OCI-LY3 (cell line): ENCODE measurements around the gene CEMIP.

Experiments
- H2AFZ ChIP-seq: fragments of 200-600, 300-600 bp; shearing (Covaris generic); 2 replicates; pipeline ENCODE4 v1.6.0; 2014; ENCODE audit warnings: antibody characterized with exemption, low read depth, low read length
- H3K27ac ChIP-seq: fragments of 200-600, 300-600 bp; sonication (generic); 2 replicates; pipeline ENCODE4 v1.5.1; 2014; ENCODE audit warnings: mild to moderate bottlenecking, low read length, moderate library complexity, mixed read lengths
- H3K27me3 ChIP-seq: fragments of 200-600, 300-600 bp; sonication (generic); 2 replicates; pipeline ENCODE4 v1.6.1; 2014; ENCODE audit warnings: low read depth, low read length, mixed read lengths
- H3K36me3 ChIP-seq: fragments of 200-600, 300-600 bp; sonication (generic); replicated peaks from 2 replicates; pipeline ENCODE3; 2014; ENCODE audit warnings: low read depth, low read length, mixed read lengths
- H3K4me1 ChIP-seq: fragments of 300-600, 200-600 bp; sonication (generic); 2 replicates; pipeline ENCODE4 v1.6.1; 2014; ENCODE audit warnings: low read length, mixed read lengths
- H3K4me2 ChIP-seq: fragments of 200-600, 300-600 bp; sonication (generic); 2 replicates; pipeline ENCODE4 v1.6.1; 2014; ENCODE audit warnings: low read length, mixed read lengths
- H3K4me3 ChIP-seq: fragments of 300-600, 200-600 bp; sonication (generic); 2 replicates; pipeline ENCODE4 v1.5.1; 2014; ENCODE audit warnings: antibody characterized with exemption, mild to moderate bottlenecking, low read length, moderate library complexity
- H3K79me2 ChIP-seq: fragments of 300-600, 200-600 bp; shearing (Covaris generic); 2 replicates; pipeline ENCODE4 v1.6.1; 2014; ENCODE audit warnings: mild to moderate bottlenecking, low read length, mixed read lengths
- H3K9ac ChIP-seq: fragments of 300-600, 200-600 bp; shearing (Covaris generic); 2 replicates; pipeline ENCODE4 v1.6.0; 2014; ENCODE audit warnings: mild to moderate bottlenecking, low read length, moderate library complexity
- H3K9me3 ChIP-seq: fragments of 200-600, 300-600 bp; shearing (Covaris generic); 2 replicates; pipeline ENCODE4 v1.6.1; 2014; ENCODE audit warnings: low read length, mixed read lengths; ENCODE audit not compliant: insufficient read depth
- H4K20me1 ChIP-seq: fragments of 200-600, 300-600 bp; sonication (generic); 2 replicates; pipeline ENCODE4 v1.6.1; 2016; ENCODE audit warnings: low read length, mixed read lengths; ENCODE audit not compliant: insufficient read depth
- CTCF ChIP-seq: fragments of 200-600, 300-600 bp; sonication (generic); IDR thresholded peaks from 2 replicates; pipeline ENCODE4 v1.5.1; 2014; ENCODE audit warnings: antibody characterized with exemption, low read length, low read depth
- EZH2phosphoT487 ChIP-seq: fragments of 200-600 bp; shearing (Covaris generic); IDR thresholded peaks from 2 replicates; pipeline ENCODE4 v1.6.1; 2018; ENCODE audit warnings: antibody characterized with exemption, mixed run types, low read depth

The CEMIP gene

GRCh38 chr15:80988148-80988796 is 209.1 kb downstream of the CEMIP start:
- no peak overlapping the region for H2AFZ ChIP-seq
- peak overlapping the region; percentile 99 for H3K4me3 ChIP-seq
- H3K9ac ChIP-seq: peak overlapping the region; percentile 99
- peaks cover 23% of the 10 kb centered on the region for H3K36me3 ChIP-seq
- peaks cover 46% of the 10 kb centered on the region for H3K4me1 ChIP-seq
- no peaks in the 10 kb centered on the region for H3K9me3 ChIP-seq
- 0 out of 2 replicates have a peak overlapping the region, but pooled peaks have one; percentile 46 for H3K27ac ChIP-seq
- no peaks in the 10 kb centered on the region for H3K27me3 ChIP-seq
- no peak for TF ChIP-seq CTCF
- peaks cover 63% of the 10 kb centered on the region for H3K79me2 ChIP-seq
- peak overlapping the region; percentile 99 for H3K4me2 ChIP-seq
- H4K20me1 ChIP-seq: peaks cover 40% of the 10 kb centered on the region

GRCh38 chr15:80989081-80989517 is 209.9 kb downstream of the CEMIP start:
- TF ChIP-seq CTCF (no peak), EZH2phosphoT487 (no peak)
- Histone ChIP-seq H3K4me3 (peak overlapping the region; percentile 99), H3K27me3 (no peaks in the 10 kb centered on the region), H3K36me3 (peaks cover 22% of the 10 kb centered on the region), H4K20me1 (peaks cover 35% of the 10 kb centered on the region), H3K9ac (peak overlapping the region; percentile 99), H2AFZ (peak overlapping the region; percentile 59; the same call in 1 of the 2 replicates), H3K4me2 (peak overlapping the region; percentile 99), H3K9me3 (no peaks in the 10 kb centered on the region), H3K79me2 (peaks cover 55% of the 10 kb centered on the region), H3K27ac (peak overlapping the region; percentile 46), H3K4me1 (peaks cover 46% of the 10 kb centered on the region)

GRCh38 chr15:80989518-80990478 is 210.6 kb downstream of the CEMIP start, which contains the start of gene MESD:
MESD (minus strand) TSS chr15:80989819; CDS start chr15:80989791, 28 bp downstream.
- no peak for TF ChIP-seq EZH2phosphoT487
- TF ChIP-seq CTCF: no peak
- H3K27me3 ChIP-seq: no peaks in the 10 kb centered on the region

GRCh38 chr15:80990955-80991354 is 211.8 kb downstream of the CEMIP start:
- Histone ChIP-seq H3K79me2 (peaks cover 36% of the 10 kb centered on the region), H3K36me3 (peaks cover 18% of the 10 kb centered on the region), H3K4me3 (no peak overlapping the region), H2AFZ (peak overlapping the region; percentile 4; the same call in 1 of the 2 replicates), H3K27me3 (no peaks in the 10 kb centered on the region), H4K20me1 (peaks cover 21% of the 10 kb centered on the region), H3K27ac (no peak overlapping the region), H3K9me3 (no peaks in the 10 kb centered on the region), H3K4me2 (peak overlapping the region; percentile 94), H3K9ac (no peak overlapping the region), H3K4me1 (peaks cover 39% of the 10 kb centered on the region)
- TF ChIP-seq EZH2phosphoT487 (no peak), CTCF (no peak)

More at GRCh38 chr15:80989518-80990478, 210.6 kb downstream of the CEMIP start, which contains the start of gene MESD:
- Histone ChIP-seq H3K4me2 (peak within 1 kb of the TSS; percentile 99), H3K4me3 (peak within 1 kb of the TSS; percentile 99), H3K27ac (peak within 1 kb of the TSS; percentile 58), H3K9me3 (no peaks in the 10 kb centered on the region), H3K36me3 (peaks cover 22% of the 10 kb centered on the region), H3K9ac (peak within 1 kb of the TSS; percentile 99), H4K20me1 (peaks cover 32% of the 10 kb centered on the region), H3K79me2 (peaks cover 48% of the 10 kb centered on the region), H3K4me1 (peaks cover 46% of the 10 kb centered on the region), H2AFZ (peak within 1 kb of the TSS; percentile 93)
